Trophoblast cell (in vitro differentiated cells and primary cell): ENCODE data around the gene AMY1A.
"Not testable (repeated sequence)": the region's sequence is repeated elsewhere in the genome, so short reads cannot be mapped to it uniquely, and the experiment has no call there.

Experiments used
- DNase-seq, 2 donors: peaks; one replicate each; pipeline ENCODE4 v3.0.0-alpha.2; 2016
- H2AFZ ChIP-seq: 2 replicates; pipeline ENCODE4 v1.6.1; 2013; ENCODE audit warnings: low read length, moderate library complexity, mild to moderate bottlenecking; ENCODE audit not compliant: insufficient read depth, poor library complexity
- H2AK5ac ChIP-seq: 2 replicates; pipeline ENCODE4 v1.6.1; 2013; ENCODE audit warnings: mild to moderate bottlenecking, low read length
- H2BK120ac ChIP-seq: 2 replicates; pipeline ENCODE4 v1.6.1; 2013; ENCODE audit warnings: low read length, mild to moderate bottlenecking, moderate library complexity; ENCODE audit not compliant: insufficient read depth, poor library complexity
- H2BK12ac ChIP-seq: 2 replicates; pipeline ENCODE4 v1.6.1; 2013; ENCODE audit warnings: mild to moderate bottlenecking, low read length, moderate library complexity
- H2BK5ac ChIP-seq: 2 replicates; pipeline ENCODE4 v1.6.1; 2013; ENCODE audit warnings: low read length, low read depth, moderate library complexity, mild to moderate bottlenecking; ENCODE audit not compliant: poor library complexity
- H3K14ac ChIP-seq: 2 replicates; pipeline ENCODE4 v1.6.1; 2013; ENCODE audit warnings: mild to moderate bottlenecking, low read length
- H3K18ac ChIP-seq: 2 replicates; pipeline ENCODE4 v1.6.1; 2013; ENCODE audit warnings: mild to moderate bottlenecking, low read length
- H3K23ac ChIP-seq: 2 replicates; pipeline ENCODE4 v1.6.1; 2013; ENCODE audit warnings: low read length
- H3K27ac ChIP-seq: 2 replicates; pipeline ENCODE4 v1.5.1; 2013; ENCODE audit warnings: low read depth, mild to moderate bottlenecking, inconsistent platforms, low read length, moderate library complexity
- H3K27me3 ChIP-seq: 2 replicates; pipeline ENCODE4 v1.6.1; 2013; ENCODE audit warnings: inconsistent platforms, mild to moderate bottlenecking, low read length, moderate library complexity; ENCODE audit not compliant: insufficient read depth
- H3K36me3 ChIP-seq, 2 experiments: 1 replicate in 1 of 2; 2 replicates in 1 of 2; pipeline ENCODE4 v1.6.1; 2013; ENCODE audit warnings: low read length in 2 of 2, mild to moderate bottlenecking in 2 of 2, moderate library complexity in 1 of 2; ENCODE audit not compliant: insufficient read depth in 2 of 2, control insufficient read depth in 1 of 2
- H3K4ac ChIP-seq: 2 replicates; pipeline ENCODE4 v1.6.1; 2013; ENCODE audit warnings: low read depth, mild to moderate bottlenecking, low read length, moderate library complexity
- H3K4me1 ChIP-seq, 2 experiments: 1 replicate in 1 of 2; 2 replicates in 1 of 2; pipeline ENCODE4 v1.6.1; 2013; ENCODE audit warnings: low read length in 2 of 2, mild to moderate bottlenecking in 2 of 2, moderate library complexity in 1 of 2; ENCODE audit not compliant: insufficient read depth in 2 of 2, control insufficient read depth in 1 of 2
- H3K4me2 ChIP-seq: 2 replicates; pipeline ENCODE4 v1.6.1; 2013; ENCODE audit warnings: inconsistent platforms, mild to moderate bottlenecking, low read length, moderate library complexity
- H3K4me3 ChIP-seq: 2 replicates; pipeline ENCODE4 v1.5.1; 2013; ENCODE audit warnings: mild to moderate bottlenecking, low read depth, low read length, inconsistent platforms
- H3K79me1 ChIP-seq: one replicate; pipeline ENCODE4 v1.6.1; 2013; ENCODE audit warnings: low read length
- H3K79me2 ChIP-seq: 2 replicates; pipeline ENCODE4 v1.6.1; 2013; ENCODE audit warnings: low read length, mild to moderate bottlenecking; ENCODE audit not compliant: control insufficient read depth, insufficient read depth, poor library complexity
- H3K9ac ChIP-seq: 2 replicates; pipeline ENCODE4 v1.6.1; 2013; ENCODE audit warnings: mild to moderate bottlenecking, low read length
- H3K9me3 ChIP-seq: 2 replicates; pipeline ENCODE4 v1.6.1; 2013; ENCODE audit warnings: low read depth, mild to moderate bottlenecking, control low read depth, inconsistent platforms, low read length; ENCODE audit not compliant: insufficient read depth
- H4K12ac ChIP-seq: 2 replicates; pipeline ENCODE4 v1.6.1; 2013; ENCODE audit warnings: low read depth, mild to moderate bottlenecking, low read length, moderate library complexity
- H4K8ac ChIP-seq: 2 replicates; pipeline ENCODE4 v1.6.1; 2013; ENCODE audit warnings: low read depth, mild to moderate bottlenecking, low read length, moderate library complexity
- H4K91ac ChIP-seq: one replicate; pipeline ENCODE4 v1.6.1; 2013; ENCODE audit warnings: low read depth, mild to moderate bottlenecking, low read length, moderate library complexity
- WGBS: extraction: QIAGEN DNeasy Blood & Tissue Kit; methylation state at CpG from one replicate; pipeline ENCODE4 v1.1.7; 2013; ENCODE audit warnings: missing lambda C conversion rate; ENCODE audit not compliant: insufficient read length, insufficient coverage; ENCODE audit errors: extremely low coverage; 5-methylcytosine and 5-hydroxymethylcytosine counted together

AMY1A gene

DNA sequence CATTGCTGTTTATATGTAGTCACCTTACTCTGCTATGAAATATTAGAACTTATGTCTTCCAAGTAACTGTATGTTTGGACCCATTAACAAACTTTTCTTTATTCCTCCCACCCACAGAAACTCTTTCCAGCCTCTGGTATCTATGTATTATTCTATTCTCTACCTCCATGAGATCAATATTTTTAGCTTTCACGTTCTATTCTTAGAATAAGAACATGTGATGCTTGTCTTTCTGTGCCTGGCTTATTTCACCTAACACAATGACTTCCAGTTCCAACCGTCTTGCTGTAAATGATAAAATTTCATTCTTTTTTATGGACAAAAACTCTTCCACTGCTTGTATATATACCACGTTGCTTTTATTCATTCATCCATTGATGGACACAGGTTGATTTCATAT, 14.4 kb upstream of the AMY1A start:
- H2BK12ac ChIP-seq, H2AK5ac ChIP-seq, H4K8ac ChIP-seq, H3K4me1 ChIP-seq, H3K27me3 ChIP-seq, H4K91ac ChIP-seq, H4K12ac ChIP-seq, H3K9ac ChIP-seq, H3K4ac ChIP-seq, H2AFZ ChIP-seq, H3K4me2 ChIP-seq, H3K36me3 ChIP-seq, H2BK5ac ChIP-seq, H3K4me3 ChIP-seq, H3K9me3 ChIP-seq, H3K27ac ChIP-seq, H3K79me1 ChIP-seq, H3K23ac ChIP-seq, H2BK120ac ChIP-seq, H3K18ac ChIP-seq, DNase-seq, H3K79me2 ChIP-seq, H3K14ac ChIP-seq: not testable (repeated sequence)
- WGBS: no CpG with 5 or more reads among the region's 3 CpGs

DNA sequence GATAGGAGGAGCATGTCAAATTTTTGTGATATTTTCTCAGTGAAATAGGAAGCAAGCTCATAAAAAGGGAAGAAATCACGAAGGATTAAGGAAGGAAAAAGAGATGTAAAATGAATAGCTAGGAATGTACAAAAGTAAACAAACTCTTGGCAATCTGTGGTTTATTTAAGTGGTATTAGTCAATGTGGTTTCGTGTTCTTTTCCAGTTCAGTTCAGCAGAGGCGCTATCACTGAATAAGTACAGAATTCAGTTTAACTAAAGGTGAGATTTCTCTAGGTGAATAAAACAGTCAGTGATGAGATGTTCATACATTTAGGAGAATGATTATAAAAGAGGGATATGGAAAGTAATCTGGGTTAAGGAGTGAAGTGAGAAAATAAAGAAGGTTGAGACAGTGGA, 11.7 kb upstream of the AMY1A start:
- not testable (repeated sequence) for H3K79me2 ChIP-seq, H3K27ac ChIP-seq, H3K18ac ChIP-seq, H2BK12ac ChIP-seq, H3K4me2 ChIP-seq, H4K91ac ChIP-seq, H2AFZ ChIP-seq, H3K9me3 ChIP-seq, H3K9ac ChIP-seq, H3K23ac ChIP-seq, H3K14ac ChIP-seq, H4K8ac ChIP-seq, DNase-seq, H3K36me3 ChIP-seq, H3K4me1 ChIP-seq, H3K4me3 ChIP-seq, H3K27me3 ChIP-seq, H3K79me1 ChIP-seq, H2AK5ac ChIP-seq, H2BK120ac ChIP-seq, H3K4ac ChIP-seq, H4K12ac ChIP-seq, H2BK5ac ChIP-seq
- no CpG with 5 or more reads among the region's 3 CpGs for WGBS

DNA sequence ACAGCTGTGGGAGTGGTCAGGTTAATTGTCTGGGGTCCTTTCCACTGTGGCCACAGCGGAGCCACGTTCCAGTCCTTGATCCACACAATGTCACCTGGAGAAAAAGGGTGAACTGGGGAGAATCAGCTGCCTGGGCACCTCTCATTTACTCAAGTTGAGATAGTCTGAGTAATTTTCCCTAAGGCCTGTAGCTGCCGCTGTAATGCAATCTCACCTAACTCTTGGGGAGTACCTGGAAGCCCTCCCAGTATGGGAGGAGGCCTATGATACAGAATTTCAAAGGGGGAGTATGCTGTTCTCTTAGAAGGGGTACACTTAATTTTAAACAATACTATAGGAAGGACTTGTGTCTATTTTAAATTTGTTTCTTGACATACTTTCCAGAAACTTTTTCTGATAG, 5.3 kb upstream of the AMY1A start:
- not testable (repeated sequence) for H3K9ac ChIP-seq, H3K4me2 ChIP-seq, H3K14ac ChIP-seq, H3K23ac ChIP-seq, H3K9me3 ChIP-seq, H3K79me1 ChIP-seq, H3K4me3 ChIP-seq, H3K4me1 ChIP-seq, H3K18ac ChIP-seq, H4K8ac ChIP-seq, H3K79me2 ChIP-seq, H2BK120ac ChIP-seq, H2BK12ac ChIP-seq, H2AFZ ChIP-seq, DNase-seq, H2AK5ac ChIP-seq, H4K12ac ChIP-seq, H3K27ac ChIP-seq, H4K91ac ChIP-seq, H2BK5ac ChIP-seq, H3K36me3 ChIP-seq, H3K27me3 ChIP-seq, H3K4ac ChIP-seq
- WGBS: no CpG with 5 or more reads among the region's 3 CpGs

DNA sequence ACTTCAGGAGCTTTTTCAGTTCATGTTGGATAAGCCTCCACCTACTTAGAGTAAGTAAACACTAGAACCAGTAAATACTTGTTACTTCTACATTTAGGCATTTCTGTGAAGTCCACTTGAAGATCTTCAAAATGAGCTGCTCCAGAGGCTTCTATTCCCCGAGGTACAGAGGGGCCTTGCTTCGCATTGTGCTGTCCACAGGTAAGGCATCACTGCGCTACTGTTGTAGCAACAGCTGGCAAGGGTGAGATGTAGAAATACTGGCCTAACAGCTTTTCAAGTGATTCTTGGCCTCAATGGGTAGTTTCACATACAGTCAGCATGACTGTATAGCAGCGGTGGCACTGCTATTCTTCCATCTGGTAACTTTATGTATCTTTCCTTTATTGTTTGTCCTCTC, 4.7 kb upstream of the AMY1A start:
- H3K14ac ChIP-seq, H3K27me3 ChIP-seq, H3K79me2 ChIP-seq, H3K9ac ChIP-seq, H4K91ac ChIP-seq, DNase-seq, H3K4me2 ChIP-seq, H3K23ac ChIP-seq, H2AK5ac ChIP-seq, H4K12ac ChIP-seq, H2BK12ac ChIP-seq, H3K27ac ChIP-seq, H2BK120ac ChIP-seq, H3K36me3 ChIP-seq, H3K4me3 ChIP-seq, H2AFZ ChIP-seq, H3K18ac ChIP-seq, H2BK5ac ChIP-seq, H3K4me1 ChIP-seq, H3K4ac ChIP-seq, H3K79me1 ChIP-seq, H3K9me3 ChIP-seq, H4K8ac ChIP-seq: not testable (repeated sequence)
- WGBS: no CpG with 5 or more reads among the region's 4 CpGs

DNA sequence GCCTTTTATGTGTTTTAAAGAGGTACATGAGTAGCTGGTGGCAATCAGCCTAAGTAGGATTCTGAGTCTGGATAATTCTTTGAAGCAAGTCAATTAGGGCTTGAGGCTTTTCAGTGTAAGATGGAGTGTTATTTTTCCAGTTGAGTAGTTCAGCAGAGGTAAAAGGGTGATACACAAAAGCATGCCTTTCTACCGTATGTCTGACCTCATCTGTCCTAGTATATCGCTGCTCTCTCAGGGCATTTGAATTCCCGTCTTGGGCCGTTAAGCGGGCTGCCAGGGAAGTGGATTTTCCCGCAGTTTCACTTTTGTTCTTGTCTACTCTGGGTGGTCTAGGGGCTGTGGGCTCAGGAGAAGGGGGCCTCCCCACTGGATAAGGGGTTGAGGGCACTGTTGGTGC, 1.4 kb upstream of the AMY1A start:
- not testable (repeated sequence) for H3K23ac ChIP-seq, H3K4ac ChIP-seq, H2AFZ ChIP-seq, H3K4me2 ChIP-seq, DNase-seq, H3K4me1 ChIP-seq, H2BK12ac ChIP-seq, H3K9ac ChIP-seq, H3K79me2 ChIP-seq, H3K27me3 ChIP-seq, H2BK5ac ChIP-seq, H4K12ac ChIP-seq, H3K27ac ChIP-seq, H3K36me3 ChIP-seq, H3K14ac ChIP-seq, H3K4me3 ChIP-seq, H4K91ac ChIP-seq, H4K8ac ChIP-seq, H3K79me1 ChIP-seq, H2BK120ac ChIP-seq, H3K9me3 ChIP-seq, H2AK5ac ChIP-seq, H3K18ac ChIP-seq
- no CpG with 5 or more reads among the region's 6 CpGs for WGBS
